GM12873 (cell line): ENCODE results near the gene ERVK3-1.

ENCODE experiments used
- CTCF ChIP-seq: IDR thresholded peaks from 2 replicates; pipeline ENCODE4 v1.5.1; 2012; ENCODE audit warnings: low read depth, mild to moderate bottlenecking, moderate library complexity, low read length, control low read depth; ENCODE audit not compliant: insufficient read depth; ENCODE audit errors: missing control alignments

The ERVK3-1 gene

GRCh38 chr19:58349590-58349989 lies 44.4 kb downstream of the ERVK3-1 start:
- no peak for TF ChIP-seq CTCF

GRCh38 chr19:58350001-58350861 lies 45.1 kb downstream of the ERVK3-1 start:
- TF ChIP-seq CTCF, result no peak

GRCh38 chr19:58350871-58351557 lies 45.8 kb downstream of the ERVK3-1 start:
- TF ChIP-seq CTCF, result no peak

GRCh38 chr19:58351558-58351878 lies 46.3 kb downstream of the ERVK3-1 start:
- no peak for TF ChIP-seq CTCF

GRCh38 chr19:58351990-58352755 lies 47.0 kb downstream of the ERVK3-1 start:
- TF ChIP-seq CTCF, result no peak

GRCh38 chr19:58352760-58353671 lies 47.8 kb downstream of the ERVK3-1 start, which contains the start of gene A1BG:
Gene A1BG (minus strand): TSS chr19:58353492. CDS start chr19:58353437, 55 bp downstream.
- TF ChIP-seq CTCF, result no peak
